T-helper 2 cell (primary cell): ENCODE data around the gene IGIP.

Experiments used
- DNase-seq, 5 experiments: peaks; one replicate each; pipeline versions ENCODE4 v3.0.0 to v3.0.0-alpha.2; 2012 to 2022

The IGIP gene

DNA sequence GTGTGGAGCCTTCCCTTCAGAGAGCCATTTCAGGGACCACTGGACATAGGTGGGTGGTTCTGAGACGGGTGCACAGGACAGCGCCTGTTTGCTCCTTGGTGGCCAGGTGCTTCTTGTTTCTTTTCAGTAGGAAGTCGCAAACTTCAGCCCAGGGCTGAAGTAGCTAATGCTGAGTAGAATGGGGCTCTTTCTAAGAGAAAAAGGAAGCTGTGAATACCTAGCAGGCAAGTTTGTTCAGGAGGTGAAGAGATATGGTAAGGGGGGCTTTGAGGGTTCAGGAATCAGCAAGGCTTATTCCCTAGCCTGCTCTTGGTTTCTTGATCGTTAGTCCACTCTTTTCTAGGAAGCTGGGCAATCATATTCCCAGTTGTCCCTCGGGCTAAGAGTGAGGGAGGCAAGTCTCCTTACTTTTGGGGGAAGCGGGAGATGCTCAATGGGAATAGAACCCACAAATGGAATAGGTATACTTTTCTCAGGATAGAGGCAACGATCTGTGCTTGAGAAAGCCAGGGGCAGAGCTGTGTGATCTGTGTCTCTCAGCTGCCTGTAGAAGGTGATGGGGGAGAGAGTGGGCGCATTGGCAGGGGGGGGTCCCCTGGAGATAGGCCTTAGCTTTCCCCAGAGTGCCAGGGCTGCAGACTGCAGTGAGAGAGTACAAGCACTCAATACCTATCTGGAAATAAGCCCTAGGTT is 13.7 kb upstream of the IGIP start:
- DNase-seq: no peak

DNA sequence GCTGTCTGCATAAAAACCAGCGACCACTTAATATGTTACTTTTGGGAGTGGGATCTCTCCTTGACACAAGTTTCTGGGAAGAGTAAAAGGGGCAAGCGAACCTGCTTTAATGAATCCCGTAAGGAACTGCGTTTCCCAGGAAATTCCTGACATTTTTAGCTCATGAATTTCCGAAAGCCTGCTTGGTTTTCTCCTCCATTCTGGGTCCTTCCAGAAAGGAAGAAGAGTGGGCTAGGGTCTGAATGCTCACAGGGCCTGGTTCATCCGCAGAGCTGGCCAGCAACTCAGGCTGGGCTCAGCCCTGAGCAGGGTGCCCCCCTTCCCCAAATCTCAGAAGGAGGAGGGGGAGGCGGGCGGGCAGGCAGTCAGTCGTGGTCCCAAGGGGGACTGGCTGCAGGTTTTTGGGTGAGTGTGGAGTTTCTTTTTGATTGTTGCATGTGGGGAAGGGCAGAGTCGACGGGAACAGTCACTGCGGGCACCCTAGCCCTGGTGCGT is 13.0 kb upstream of the IGIP start:
- no peak for DNase-seq

DNA sequence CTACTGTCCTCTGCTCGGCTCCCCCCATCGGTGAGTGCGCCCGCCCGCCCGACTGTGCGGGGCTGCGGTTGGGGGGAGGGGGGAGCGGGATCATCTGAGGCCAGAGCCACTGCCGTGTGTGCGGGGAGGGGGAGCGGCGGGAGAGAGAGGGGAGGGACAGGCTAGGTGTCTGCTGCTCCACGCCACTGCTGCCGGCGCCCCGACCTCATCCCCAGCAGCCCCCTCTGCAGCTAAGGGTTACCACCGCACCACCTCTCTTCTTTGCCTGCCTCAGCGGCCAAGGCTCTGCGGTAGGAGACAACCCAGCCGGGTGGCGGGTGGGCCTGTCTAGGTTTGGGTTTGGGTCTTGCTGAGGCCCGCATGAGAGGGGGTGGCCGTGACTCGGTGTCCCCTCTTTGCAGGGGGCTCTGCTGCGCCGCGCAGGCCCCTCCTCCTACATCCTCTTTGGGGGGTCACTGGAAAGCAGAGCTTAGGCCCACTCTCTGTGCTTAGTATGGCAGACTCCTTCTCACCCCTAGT is 12.5 kb upstream of the IGIP start:
- peak in 3 of 5 experiments; percentile 17 to 40 (median 33) for DNase-seq

DNA sequence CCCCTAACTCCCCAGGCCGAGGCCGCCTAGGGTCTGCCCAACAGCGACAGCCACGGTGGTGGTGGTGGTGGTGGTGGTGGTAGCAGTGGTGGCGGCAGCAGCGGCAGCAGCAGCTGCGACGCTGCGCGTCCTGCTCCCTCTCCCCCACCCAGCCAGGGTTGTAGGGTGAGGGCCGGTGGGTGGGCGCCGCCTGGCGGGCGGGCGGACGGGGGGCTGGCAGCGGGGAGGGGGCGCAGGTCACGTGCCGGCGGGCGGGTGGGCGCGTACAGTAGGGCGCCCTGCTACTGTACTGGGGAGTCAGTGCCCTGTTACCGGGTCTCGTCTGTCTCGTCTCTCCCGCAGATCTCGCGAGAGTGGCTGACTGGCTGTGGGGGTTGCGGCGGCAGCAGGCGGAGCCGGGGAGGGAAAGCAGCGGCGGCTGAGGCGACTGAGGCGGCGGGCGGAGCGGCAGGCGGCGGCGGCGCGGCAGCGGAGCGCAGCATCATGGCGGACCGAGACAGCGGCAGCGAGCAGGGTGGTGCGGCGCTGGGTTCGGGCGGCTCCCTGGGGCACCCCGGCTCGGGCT is 12.0 kb upstream of the IGIP start, which contains the start of gene PURA:
PURA (plus strand) TSS at position 411 of the 565 bp plus-strand sequence; CDS start at position 484, 73 bp downstream.
- DNase-seq: peak; percentile 93 to 97 (median 95)

DNA sequence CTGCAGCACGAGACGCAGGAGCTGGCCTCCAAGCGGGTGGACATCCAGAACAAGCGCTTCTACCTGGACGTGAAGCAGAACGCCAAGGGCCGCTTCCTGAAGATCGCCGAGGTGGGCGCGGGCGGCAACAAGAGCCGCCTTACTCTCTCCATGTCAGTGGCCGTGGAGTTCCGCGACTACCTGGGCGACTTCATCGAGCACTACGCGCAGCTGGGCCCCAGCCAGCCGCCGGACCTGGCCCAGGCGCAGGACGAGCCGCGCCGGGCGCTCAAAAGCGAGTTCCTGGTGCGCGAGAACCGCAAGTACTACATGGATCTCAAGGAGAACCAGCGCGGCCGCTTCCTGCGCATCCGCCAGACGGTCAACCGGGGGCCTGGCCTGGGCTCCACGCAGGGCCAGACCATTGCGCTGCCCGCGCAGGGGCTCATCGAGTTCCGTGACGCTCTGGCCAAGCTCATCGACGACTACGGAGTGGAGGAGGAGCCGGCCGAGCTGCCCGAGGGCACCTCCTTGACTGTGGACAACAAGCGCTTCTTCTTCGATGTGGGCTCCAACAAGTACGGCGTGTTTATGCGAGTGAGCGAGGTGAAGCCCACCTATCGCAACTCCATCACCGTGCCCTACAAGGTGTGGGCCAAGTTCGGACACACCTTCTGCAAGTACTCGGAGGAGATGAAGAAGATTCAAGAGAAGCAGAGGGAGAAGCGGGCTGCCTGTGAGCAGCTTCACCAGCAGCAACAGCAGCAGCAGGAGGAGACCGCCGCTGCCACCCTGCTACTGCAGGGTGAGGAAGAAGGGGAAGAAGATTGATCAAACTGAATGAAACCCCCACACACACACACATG is 11.2 kb upstream of the IGIP start:
- peak in 4 of 5 experiments; percentile 12 to 65 (median 28) for DNase-seq

DNA sequence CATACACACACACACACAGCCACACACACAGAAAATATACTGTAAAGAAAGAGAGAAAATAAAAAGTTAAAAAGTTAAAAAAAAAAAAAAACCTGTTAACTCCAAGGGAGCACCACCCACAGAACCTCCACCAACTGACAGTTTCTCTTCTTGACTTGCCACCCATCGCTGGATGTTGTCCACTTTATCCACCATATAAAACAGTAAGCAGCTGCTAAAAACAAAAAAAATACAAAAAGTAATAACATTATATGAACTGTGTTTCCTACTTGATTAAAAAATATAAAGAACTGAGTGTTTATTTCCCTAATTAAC is 10.6 kb upstream of the IGIP start:
- DNase-seq: no peak

DNA sequence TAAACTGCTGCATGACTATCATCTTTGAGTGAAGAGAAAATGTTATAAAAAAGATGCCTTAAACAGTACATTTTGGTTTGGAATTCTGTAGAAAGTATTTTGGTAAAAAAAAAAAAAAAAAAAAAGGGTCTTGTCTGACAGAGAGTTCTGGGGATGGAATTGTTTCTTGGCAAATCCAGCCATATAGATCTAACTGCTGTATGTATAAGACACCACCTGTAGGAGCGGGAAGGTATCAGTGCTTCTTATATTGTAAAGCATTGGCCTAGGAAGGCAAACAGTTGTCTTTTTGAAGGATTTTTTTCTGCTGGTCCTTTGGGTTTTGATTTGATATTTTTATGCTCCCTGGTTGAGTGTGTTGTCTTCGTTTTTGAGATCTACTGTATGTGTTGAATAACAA is 9.0 kb upstream of the IGIP start:
- peak in 1 of 5 experiments; percentile 21 for DNase-seq

DNA sequence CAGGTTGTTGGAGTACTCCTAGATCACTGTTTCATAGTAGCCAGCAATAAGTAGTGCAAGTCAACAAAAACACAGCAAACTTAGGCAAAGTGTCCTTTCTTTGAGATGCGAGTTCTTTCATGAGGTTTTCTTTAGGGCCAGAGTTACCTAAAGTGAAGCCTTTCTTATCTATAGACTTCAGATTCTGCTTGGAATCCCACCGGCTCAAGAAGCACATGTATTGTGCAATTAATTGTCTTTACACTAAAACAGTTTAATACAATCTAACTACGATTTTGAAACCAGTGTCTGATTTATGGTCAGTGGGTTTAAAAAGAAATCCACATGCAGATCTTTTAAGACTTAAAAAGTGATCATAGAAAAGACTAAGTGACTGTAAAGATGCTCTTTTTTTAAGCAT is 8.2 kb upstream of the IGIP start:
- no peak for DNase-seq

DNA sequence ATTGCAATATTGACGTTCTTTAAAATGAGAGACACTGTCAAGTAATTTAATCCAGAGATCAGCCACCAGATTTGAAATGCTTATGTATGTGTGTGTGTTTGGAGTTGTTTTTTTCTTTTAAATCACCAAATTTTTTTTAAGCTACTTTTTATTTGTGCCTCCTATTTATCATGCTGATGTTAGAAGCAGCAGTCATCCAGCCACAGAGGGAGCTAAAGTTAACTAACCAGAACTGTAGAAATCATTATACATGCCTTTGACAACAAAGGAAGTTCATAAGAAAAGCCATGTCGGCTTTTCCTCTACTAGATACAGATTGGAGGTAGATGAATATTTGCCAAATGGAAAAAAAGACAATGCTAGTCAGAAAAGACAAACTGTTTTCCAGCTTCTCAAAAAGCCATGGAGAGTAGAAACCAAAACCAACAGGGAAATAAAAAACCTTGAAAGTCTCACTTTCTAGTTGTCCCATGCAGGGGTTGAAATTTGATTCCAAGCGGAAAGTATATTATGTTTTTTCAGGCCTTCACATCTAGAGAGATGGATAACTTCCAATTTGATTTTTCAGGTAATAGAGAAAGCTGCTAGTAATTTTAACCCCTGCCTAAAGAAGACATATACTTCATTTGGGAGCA is 7.3 kb upstream of the IGIP start:
- DNase-seq: no peak

DNA sequence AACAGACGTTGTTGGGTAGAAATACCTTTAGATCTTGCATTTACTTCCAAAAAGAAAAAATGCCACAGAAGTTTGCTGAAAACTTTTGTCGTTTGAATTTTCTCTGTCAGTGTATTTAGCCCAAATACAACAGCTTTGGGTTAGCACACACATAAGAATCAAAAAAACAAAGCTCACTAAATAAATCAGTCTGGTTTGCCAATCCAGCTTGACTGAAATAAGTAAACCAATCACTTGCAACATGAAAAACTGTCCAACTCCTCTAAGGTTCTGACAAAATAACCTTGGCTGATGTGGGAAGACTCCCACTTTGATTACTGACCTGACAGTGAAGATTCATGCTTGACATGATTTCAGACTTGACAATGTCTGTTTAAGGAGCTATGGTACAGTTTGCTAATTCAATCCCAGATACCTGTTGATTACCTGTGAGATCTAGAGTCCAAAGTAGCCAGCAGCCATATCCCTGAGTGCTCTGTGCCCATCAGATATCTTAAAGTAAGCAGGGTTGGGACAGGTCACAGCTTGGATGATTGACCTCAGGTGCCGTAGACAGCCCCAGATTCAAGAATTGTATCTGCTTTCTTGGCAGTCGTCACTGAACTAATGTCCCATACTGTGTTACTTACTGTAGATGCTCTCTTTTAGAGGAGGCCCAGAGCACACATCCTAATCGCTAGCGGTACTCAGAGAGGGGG is 727 bp downstream of the IGIP start:
- no peak for DNase-seq

DNA sequence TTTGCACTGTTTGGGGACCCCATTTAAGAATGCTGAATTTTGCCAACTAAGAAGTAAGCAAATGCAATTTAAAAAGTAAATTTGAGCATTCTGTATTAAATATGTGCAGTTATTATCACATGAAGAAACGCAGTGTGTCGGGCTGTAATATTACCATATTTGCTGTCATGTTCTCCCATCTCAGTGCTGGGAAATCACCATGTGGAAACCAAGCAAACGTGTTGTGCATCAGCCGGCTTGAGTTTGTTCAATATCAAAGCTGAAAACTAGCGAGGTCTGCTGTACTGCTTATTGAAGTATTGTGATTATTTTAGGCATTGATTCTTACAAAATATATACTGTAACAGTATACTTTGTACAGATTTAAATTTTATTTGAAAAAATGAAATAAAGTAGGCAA is 2.6 kb downstream of the IGIP start:
- no peak for DNase-seq

DNA sequence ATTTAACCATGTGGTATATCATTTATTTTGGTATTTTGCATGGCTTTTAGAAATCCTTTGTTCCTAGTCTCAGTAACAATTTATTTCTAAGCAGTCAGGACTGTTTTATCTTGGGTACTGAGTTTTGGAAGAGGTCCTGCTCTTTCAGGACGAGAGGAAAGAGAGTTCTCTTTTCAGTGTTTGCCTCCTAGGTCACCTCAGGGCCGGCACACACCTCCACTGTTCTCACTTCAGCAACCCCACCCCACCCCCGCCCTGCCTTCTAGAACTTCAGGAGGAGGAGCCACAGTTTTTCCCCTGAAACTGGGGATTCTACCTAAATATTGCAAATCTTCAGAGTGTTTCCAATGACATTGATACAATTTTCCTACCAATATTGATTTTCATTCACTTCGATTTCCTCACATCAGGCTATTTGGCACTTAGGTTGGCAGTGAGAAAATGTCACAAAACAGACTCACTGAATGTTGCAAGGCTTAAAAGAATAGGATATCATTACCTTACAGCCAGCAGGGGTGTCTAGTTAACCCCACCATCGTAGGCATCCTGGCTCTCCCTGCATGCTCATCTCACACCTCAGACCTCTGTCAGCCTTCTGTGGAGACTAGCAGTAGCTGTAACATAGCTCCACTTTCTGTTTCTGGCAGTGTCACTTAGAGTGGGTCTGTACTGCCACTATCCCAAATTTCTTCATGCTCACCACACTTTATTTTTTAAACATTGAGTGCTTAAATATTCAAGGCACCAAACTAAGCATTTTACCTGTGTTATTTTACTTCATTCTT is 5.4 kb downstream of the IGIP start:
- DNase-seq: no peak

DNA sequence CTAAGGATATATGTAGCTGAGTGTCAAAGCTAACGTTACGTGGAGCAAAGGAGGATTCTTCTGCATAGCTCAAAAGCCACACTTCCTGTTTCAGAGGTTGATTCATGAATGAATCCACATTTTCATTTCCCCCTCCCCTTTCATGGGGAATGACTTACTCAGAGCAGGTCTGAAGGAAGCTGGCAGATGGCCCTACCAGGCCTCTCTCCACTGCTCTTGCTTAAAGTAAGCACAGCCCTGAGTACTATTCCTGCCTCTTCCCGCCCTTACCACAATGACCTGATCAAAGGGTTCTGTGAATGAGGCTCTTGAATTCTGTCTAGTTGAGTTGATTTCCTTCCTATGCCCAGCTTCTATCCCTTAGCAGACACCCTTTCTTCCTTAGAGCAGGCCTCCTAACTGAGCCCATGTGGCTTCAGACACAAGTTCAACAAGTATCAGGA is 6.3 kb downstream of the IGIP start:
- DNase-seq: peak in 1 of 5 experiments; percentile 16

DNA sequence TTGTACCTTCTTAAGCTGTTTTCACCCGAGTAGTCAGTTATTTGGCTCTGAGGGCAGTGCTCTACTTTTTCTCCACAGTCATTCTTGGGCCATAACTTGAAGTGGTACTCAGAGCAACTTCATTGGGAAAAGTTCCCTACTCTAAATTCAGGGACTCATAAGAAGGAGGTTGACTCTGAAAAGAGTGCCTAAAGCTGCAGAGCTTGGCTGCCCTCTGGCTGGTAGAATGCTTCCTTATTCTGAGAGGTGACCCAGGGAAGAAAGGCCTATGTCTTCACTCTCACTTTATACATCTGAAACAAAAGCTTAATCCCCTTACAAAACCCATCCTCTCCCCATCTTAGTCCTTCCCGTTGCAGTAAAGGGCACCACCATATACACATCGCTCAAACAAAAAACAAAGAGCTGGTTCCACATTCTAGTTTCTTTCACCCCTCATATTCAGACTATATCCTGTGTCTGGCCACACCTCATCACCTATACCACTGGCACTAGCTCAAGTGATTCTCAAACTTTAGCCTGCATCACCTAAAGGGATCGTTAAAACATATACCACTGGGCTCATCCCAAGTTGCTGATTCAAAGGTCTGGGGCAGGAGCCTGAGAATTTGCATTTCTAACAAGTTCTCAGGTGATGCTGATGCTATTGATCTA is 7.9 kb downstream of the IGIP start:
- no peak for DNase-seq

DNA sequence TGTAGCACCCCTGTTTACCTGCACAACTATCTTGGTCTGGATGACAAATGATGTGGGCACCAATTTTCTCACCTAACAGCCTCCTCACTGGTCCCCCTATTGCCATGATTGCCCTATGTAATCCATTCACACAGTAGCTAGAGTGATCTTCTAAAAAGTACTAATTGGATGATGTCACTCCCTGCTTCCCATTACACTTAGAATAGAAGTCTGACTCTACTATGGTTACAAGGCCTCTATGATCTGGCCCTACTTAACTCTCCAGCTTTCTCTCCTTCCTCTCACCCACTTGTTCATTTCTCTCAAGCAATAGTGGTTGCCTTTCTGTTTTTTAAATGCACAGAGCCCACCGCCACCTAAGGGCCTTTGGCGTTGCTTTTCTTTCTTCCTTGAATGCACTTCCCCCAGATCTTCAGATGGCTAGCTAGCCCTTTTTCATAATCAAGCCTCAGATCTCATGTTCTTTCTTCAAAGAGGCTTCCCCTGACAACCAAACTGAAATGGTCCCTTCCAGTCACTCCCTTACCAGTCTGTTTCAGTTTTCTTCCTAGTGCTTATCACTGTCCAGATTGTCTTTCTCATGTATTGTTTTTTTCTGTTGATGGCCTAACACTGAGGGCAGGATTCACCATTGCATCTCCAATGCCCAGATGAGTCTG is 8.7 kb downstream of the IGIP start:
- no peak for DNase-seq

DNA sequence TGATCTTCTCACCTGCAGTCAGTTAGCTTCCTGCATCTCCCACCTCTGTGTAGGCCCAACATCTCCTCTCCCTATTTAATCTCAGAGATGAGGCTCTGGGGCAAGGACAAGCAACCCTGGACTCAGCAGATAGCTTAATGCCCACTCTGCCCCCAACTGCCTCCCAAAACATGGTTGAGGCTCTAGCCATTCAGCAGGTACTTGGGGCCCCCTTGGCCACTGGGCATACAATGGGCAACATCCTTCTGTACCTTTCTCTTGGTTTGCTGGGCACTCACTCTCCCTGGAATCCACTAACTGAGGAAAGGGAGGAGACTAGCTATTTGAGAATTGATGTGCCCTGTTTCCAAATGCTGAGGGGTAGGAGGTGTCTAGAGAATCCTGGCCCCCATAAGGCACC is 9.4 kb downstream of the IGIP start:
- no peak for DNase-seq

DNA sequence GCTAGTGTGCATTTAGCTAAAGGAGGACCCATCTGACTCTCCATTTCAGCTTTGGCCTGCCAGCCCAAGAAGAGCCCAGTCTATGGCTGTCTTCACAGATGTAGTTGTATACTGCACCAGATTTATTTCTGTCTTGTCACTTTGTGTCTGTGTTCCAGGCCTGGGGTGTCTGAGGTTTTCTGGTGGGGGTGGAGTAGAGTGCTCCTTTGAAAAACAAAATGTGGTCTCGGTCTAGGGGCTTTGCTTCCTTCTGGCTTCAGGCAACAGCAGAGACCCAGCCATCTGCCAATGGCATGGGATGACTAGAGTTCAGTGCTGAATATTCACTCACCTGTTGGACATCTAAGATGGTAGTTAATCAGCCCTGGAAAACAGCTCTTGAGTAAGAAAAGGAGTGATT is 10.9 kb downstream of the IGIP start:
- DNase-seq: no peak

DNA sequence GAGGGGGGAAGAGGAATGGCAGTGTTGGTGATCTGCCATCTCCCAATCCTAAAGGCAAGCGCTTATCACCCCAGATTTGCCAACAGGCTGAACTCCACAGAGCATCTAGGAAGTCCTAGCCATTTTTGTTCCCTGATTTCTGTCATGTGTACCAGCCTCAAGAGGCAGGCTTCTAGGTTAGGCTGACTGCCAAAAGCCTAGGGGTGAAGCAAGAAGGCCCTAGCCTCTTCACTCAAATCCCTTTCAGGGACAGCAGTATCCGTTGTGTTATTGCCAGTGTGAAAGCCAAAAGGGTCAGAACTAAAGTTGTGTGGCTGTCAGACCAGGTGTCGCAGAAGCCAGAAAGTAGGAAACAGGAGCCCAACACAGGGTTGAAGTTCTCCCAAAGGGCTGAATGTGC is 14.7 kb downstream of the IGIP start:
- DNase-seq: no peak

DNA sequence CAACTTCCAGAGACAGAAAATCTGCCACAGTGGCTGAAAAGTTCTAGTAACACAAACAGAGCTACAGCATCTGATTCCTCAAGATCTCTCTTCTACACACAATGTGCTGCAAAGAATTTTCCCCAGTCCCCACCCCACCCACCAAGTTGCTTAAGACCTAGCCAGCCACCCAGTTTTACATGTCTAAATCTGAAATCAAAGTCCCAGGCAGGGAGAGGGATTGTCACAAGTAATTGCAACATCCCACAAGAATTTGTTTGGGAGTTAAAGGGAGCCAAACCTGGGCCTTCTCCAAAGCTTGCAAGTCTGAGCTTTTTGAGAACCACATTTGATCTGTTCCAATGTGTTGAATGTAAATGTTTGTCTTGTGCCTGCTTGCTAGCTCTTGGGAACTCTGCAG is 15.5 kb downstream of the IGIP start:
- DNase-seq: no peak

DNA sequence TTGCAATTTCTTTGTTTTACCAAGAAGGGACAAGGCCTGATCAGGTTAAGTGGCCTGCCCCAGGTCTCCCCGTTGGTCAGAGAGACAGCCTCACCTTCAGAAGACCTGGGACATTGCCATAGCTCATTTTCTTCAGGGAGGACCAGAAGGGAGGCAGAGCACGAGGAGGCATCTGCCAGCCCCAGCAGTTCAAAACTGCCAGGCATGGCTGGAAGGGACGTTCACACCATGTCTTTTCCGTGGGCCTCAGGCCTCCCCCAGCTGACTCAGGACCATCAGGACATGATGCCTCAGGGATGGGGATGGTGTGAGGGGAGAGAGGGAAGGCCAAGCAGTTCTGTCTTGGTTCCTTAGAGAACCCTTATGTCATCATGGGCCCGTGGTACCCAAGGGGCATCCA is 16.5 kb downstream of the IGIP start:
- no peak for DNase-seq
